ENCODE measurements around the gene ARPP19.

GRCh38 chr15:52579852-52580251, 11.0 kb upstream of the ARPP19 start:
- TF ChIP-seq PHTF2 (CRISPR knock-in tag; IDR thresholded peaks at IDR 0.05): no peak
- TF ChIP-seq MTF1 (CRISPR knock-in tag; IDR thresholded peaks at IDR 0.05; ENCODE audit: borderline replicate concordance): no peak
- no peak for TF ChIP-seq YY1 (IDR thresholded peaks at IDR 0.05; ENCODE audit: borderline replicate concordance in 1 of 3, control insufficient read depth in 1 of 3, extremely low read depth in 1 of 3, insufficient read depth in 3 of 3, insufficient read length in 1 of 3, insufficient replicate concordance in 2 of 3, low read depth in 1 of 3, low read length in 2 of 3)
- no peak for TF ChIP-seq SP2 (IDR thresholded peaks at IDR 0.05; ENCODE audit: extremely low read depth, low read depth, low read length, poor library complexity, severe bottlenecking)
- no peak for TF ChIP-seq MXI1 (IDR thresholded peaks at IDR 0.05; ENCODE audit: low read depth, low read length)
- no peak for TF ChIP-seq MTA2 (IDR thresholded peaks at IDR 0.05; ENCODE audit: low read depth)
- no peak for TF ChIP-seq ZNF699 (CRISPR knock-in tag; IDR thresholded peaks at IDR 0.05; ENCODE audit: insufficient replicate concordance)
- TF ChIP-seq EZH2 (IDR thresholded peaks at IDR 0.05; ENCODE audit: borderline replicate concordance, low read depth, low read length): no peak
- TF ChIP-seq PCBP2 (IDR thresholded peaks at IDR 0.05; ENCODE audit: low read depth, low read length, poor library complexity, severe bottlenecking): no peak
- no peak for TF ChIP-seq TRIM25 (IDR thresholded peaks at IDR 0.05; ENCODE audit: borderline replicate concordance)
